HS-27A (cell line): ENCODE results near the gene XPNPEP2.

Source experiments
- DNase-seq: peaks from one replicate; pipeline ENCODE4 v3.0.0-alpha.2; 2012; ENCODE audit warnings: low read depth, missing footprints

XPNPEP2 gene

DNA sequence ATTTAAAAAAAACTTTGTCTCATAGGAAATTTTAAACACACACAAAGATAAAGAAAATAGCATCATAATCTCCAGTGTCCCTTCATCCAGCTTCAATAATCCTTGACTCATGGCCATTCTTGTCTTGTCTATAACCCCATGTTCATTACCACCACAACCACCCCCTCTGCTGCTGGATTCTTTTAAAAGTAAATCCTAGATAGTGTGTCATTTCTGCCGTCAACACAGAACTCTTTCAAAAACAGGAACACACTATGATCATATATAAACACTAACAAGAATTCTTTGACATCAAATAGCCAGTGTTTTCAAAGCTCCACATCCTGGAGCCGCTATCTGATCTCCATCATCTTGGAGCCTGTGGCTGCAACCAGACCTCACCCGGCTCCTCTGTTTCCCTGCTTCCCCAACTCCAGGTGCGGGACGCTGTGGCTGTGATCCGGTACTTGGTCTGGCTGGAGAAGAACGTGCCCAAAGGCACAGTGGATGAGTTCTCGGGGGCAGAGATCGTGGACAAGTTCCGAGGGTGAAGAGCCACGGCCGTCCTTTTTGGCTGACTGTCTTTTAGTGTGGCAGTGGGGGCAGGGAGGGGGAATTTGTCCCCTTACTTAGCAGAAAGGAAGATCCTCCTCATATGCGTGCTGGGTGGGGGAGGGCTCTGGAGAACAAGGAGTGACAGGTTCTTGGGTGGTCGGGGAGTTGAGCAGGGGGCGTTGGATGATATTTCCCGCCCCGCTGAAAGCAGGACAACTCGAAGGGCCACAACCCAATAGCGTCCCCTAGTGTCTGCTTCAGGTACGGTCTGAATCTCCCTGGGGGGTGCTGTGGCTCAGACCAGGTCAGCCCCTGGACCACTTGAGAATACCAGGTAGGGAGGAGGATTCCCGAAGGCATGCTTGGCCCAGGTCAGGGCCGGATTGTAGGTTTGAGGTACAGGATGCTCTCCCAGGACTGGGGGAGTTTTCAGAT is 15.6 kb downstream of the XPNPEP2 start:
- DNase-seq, result no peak

DNA sequence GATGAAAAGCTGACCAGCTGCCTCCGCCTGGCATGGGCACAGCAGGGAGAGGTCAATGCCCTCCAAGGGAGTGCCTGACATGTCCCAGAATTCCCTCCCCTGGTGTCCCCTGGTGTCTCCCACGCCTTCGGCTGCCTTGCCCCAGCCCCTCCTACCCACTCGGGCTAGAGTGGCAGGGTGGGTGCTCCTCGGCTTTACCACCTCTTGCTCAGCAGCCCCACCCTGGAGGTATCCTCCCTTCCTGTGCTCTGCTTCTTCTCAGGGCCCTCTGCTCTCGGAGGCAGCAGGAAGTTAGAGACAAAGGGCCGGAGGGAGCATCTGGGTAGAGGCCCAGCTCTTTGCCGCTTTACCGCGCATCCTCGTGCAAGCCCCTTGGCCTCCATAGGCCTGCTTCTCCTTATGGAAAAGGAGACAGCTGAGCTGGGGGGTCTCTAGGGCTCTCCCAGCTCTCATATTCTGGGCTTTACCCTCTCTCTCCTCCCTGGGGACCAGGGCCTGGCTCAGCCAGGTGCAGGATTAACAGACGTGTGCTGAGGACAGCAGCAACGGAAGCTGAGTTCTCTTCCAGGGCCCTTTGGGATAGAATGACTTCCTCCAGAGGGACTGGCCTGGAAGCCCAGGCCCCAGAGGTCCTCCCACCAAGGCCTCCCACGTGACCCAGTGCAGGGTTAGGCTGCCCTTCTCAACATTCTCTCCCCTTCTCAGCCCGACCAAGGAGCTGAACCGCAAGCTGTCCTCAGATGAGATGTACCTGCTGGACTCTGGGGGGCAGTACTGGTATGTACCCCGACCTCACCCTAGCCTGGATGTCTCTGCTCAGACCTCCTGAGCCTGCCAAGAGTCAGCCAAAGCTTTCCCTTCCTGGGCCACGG is 17.2 kb downstream of the XPNPEP2 start:
- DNase-seq, result no peak

DNA sequence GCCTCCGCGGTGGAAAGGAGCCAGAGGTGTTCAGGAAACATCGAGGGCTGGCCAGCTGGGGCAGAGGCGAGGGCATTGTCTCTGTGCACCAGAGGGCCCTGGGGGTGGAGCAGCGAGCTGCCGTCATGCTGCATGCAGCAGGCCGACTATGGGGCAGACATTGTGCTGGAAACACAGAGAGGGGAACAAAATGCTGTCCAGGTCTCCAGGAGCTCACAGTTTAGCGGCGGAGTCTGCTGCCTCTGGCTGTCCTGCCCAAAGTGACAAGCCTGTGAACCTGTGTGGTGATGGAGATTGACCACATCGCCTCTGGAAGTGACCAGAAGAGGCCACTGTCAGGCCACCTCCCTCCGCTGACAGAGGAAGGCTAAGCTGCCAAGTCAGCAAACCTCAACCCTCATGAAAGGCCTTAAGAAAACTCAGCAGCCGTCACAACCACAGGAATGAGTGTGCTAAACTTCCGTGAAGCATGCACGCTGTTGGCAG is 20.8 kb downstream of the XPNPEP2 start:
- no peak for DNase-seq

DNA sequence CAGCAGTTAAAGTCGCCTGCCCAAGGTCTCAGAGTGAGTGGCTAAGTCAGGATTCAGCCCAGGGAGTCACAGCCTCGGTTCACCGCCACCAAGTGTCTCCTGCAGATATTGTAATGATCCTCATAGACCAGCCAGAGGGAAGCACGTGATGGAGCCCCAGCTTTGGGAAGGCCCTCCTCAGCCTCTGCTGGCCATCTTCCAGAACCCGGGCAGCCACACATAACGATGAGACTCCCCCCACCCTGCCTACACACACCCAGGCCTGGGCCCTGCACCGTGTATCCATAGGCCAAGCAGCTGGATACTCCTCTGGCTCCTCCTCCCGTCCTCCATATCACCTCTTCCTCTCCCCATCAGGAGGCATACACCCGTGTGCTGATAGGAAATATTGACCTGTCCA is 21.4 kb downstream of the XPNPEP2 start:
- no peak for DNase-seq

DNA sequence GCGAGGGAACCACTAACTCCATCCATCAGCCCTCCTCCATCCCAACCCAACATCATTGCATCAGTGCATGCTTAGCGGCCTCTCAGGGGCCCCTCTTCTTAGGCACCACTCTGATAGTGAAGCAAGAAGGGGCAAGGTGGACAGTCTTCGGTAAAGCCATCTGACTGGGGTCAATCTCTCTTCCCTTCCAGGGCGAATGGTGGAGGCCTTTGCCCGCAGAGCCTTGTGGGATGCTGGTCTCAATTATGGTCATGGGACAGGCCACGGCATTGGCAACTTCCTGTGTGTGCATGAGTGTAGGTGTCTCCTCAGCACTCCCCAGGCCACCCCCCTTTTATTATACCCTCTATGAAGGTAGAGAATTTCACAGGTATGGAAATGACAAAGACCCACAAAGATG is 22.2 kb downstream of the XPNPEP2 start:
- DNase-seq, result no peak

DNA sequence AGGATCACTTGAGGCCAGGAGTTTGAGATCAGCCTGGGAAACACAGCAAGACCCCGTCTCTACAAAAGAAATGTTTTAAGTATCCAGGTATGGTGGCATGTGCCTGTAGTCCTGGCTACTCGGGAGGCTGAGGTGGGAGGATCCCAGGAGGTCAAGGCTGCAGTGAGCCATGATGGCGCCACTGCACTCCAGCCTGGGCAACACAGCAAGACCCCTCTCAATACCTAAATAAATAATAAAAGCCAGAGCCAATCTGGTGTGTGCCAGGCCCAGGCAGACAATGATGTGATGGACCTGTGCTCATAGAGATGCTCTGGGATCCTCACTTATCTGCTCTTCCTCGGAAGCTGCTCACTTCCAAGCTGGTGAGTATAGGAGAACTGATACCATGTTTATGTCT is 22.8 kb downstream of the XPNPEP2 start:
- DNase-seq, result no peak

DNA sequence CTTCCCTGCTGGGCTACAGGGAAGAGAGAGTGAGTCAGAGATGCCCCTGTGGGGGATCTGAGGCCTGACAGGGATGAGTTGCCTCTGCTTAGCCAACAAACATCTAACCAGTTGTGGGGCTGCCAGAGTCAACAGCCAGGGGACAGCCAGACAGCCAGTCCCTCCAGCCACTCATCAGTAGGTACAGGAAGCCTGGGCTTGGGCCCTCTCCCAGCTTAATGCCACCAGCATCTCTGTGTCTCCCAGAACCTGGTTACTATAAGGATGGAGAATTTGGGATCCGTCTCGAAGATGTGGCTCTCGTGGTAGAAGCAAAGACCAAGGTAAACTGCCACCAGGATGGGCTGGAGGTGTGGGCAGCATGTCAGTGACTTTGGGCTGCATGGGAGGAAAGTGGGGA is 23.7 kb downstream of the XPNPEP2 start:
- no peak for DNase-seq

DNA sequence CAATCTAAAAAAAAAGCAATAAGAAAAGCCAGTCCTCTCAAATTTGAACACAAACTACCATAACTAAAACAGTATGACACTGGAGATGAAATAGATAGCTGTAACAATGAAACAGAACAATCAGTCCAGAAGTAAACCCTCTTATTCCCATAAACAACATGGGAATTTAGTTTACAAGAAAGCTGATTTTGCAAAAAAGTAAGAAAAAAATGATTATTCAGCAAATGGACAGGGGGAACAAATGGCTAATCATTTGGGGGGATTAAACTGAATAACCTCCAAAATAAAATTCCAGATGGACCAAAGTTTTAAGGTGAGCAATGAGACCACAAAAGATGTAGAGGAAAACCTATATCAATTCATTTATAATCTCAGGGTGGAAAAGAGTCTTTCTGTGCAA is 24.9 kb downstream of the XPNPEP2 start:
- DNase-seq, result no peak

DNA sequence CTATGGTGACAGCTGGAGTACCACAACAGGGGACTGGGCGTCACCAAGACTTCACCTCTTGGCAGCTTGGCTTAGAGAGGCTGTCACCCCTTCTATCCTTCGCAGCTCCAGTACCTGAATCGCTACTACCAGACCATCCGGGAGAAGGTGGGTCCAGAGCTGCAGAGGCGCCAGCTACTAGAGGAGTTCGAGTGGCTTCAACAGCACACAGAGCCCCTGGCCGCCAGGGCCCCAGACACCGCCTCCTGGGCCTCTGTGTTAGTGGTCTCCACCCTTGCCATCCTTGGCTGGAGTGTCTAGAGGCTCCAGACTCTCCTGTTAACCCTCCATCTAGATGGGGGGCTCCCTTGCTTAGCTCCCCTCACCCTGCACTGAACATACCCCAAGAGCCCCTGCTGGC is 29.4 kb downstream of the XPNPEP2 start:
- DNase-seq, result no peak

DNA sequence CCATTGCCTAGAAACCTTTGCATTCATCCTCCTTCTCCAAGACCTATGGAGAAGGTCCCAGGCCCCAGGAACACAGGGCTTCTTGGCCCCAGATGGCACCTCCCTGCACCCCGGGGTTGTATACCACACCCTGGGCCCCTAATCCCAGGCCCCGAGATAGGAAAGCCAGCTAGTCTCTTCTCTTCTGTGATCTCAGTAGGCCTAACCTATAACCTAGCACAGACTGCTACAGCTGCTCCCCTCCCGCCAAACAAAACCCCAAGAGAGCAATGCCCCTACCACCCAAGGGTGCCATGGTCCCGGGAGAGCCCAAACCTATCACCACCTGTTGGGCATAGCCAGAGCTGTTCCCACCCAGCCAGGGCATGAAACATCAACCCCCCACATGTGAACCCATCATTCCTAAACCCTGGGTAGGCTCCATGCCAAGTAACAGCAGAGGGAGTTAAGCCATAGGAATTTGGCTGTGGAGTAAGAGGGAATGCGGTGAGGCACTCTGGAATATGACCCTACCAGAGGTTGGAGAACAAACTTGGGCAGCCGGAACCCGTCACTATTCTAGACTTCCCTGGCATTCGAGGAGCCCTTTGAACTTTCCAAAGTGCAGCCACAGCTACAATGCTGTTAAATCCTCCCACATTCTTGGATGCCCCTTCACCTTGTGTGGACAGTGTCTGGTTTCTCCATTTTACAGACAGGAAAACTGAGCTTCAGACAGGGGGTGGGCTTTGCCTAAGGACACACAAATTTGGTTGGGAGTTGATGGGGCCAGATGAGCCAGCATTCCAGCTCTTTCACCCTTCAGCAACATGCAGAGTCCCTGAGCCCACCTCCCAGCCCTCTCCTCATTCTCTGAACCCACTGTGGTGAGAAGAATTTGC is 30.0 kb downstream of the XPNPEP2 start:
- DNase-seq, result peak; percentile 17

DNA sequence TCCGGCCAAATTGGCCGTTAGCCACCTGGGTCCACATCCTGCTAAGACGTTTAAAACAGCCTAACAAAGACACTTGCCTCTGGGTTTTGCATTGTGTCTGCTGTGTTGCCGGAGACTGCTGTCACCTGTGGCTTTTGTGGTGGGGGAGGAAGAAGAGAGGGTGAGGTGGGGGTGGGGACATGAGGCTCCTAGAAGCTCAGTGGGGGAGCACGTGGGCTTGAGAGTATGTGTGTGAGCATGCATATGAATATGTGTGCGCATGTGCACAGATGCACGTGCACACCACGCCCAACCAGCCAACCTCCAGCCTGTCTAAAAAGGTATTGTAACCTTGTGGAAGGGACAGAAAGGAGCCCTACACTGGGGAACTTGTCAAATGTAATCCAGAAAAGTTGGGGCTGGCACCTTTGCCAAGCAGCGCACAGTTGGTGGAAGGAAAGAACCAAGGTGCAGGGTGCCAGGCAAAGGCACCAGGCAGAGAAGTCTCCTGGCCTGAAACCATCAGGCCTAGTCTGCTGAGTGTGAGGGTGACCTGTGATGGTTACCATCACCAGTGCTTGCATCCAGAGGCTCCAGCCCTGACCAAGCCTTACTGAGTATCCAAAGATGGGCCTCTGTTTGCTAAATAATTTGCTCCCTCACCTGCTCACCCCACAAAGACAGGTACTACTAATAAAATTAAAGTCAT is 30.8 kb downstream of the XPNPEP2 start:
- no peak for DNase-seq

DNA sequence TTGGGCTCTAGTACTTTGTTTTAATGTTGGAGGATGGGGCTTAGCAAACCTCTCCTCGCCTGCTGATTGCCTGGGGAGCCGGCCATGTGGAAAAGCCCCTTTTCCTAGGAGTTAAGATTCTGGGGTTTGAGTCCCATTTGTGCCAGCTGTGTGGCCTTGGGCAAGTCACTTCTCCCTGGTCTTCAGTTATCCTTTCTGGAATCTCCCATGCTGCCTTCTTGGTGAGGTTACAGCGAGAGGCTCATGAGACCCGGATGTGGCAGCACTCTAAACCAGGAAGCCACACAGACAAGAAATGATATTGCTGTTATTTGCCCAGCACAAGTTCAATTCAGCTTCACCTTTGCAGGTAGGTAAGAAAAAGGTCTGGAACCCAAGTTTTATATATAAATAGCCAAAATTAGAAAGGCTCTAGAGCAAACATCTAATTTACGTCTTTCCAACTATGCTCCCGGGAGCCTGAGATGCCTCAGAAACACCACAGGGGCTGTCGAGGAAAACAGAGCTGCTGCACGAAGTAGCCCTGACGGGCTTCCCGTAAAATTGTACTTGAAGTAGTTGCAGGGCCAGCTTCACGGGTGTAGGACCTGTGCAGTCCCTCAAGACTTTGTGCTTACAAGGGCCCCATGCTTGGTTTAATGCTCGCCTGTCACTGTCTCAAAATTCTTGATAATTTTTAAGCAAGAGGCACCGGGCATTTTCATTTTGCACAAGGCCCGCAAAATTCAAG is 32.7 kb downstream of the XPNPEP2 start:
- no peak for DNase-seq

DNA sequence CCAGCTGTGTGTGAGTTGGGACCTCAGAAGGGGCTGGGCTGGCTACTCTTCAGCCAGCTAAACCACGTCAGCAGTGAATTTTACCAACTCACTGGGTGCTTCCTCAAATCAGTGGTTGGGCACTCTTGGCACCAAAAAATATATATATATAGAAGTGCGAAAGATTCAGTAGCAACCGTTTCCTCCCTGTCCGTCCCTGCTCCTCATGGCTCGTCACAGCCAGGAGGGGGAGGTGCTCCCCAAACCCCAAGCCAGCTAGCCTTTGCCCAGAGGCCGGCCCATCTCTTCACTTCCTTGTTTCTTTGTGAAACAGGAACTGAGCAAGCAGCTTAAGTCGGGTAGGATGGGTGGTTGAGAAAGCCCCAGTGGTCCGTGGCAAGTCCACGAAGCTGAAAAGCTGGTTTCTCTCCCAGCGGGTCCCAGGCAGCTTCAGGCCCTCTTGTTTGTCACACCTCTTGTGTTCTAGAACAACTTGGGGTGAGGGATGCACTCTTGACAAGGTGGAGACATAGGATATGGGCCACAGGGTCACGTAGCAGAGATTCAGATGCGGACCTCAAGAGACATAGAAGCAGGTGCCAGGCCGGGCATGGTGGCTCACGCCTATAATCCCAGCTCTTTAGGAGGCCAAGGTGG is 34.1 kb downstream of the XPNPEP2 start:
- no peak for DNase-seq

DNA sequence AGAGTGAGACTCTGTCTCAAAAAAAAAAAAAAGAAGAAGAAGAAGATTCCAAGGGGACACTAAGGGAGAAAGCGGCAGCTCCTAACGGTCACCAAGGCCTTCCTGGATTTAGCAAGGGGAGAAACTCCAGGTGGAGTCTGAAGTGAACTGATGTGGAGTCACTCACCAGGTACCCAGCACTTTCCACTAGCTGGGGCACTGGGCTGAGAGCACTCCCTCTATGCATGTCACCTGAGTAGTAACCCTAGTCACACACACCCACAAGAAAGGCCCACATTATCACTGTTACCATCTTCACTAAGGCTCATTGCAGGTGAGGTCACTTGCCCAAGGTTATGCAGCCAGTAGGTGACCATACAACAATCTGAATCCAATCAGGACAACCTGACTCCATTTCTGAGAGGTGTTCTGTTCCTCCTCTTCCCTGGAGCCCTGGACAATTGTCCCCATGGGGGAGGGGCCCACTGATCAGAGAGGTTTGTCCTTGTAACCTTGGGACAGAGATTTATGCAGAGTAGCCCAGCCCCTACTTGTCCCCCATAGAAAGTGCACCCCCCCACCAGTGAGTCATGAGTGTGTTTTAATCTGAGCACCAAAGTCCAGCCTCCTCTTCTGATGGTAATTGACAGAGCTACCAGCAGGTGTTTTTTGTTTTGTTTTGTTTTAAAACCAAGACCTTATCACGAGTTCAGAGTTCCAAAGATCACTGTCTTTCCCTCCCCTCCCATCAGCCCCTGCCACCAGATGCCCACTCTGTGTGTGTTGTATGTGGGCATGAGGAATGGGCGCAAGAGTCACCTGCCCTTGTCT is 35.1 kb downstream of the XPNPEP2 start:
- no peak for DNase-seq

DNA sequence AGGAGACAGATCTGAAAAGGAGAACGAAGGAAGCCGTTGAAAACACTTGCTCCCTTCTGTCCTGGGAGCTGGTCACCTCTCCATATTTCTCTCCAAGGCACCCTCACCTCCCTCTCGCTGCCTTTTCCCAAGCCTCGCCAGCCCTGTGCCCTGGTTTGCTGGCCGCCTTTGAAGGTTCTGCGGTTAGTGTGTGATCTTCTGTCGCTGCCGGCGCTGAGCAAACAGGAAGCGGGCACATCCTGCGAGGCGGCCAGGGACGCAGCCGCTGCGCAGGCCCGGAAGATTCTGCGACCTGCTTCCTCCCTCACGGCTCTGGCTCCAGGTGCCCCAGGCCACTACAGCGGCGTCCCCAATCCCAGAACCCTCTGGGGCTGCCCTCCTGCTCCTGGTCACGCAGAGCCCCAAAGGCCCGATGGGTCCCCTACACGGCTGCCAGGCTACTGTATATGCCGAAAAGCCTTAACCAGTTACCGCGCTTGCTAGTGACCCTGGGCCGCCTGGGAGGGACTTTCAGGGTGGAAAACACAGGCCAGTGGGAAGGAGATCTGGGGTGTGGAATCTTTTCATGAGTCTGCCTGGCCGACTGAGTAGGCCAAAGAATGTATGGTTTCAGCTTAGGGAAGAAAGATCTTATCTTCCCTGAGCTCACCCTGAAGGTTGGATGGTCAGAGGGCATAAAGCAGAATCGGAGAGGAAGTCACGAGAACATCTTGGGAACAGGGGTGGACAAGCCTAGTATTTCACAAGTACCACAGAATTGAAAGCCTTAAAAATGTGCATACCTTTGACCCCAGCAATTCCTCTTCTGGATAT is 38.6 kb downstream of the XPNPEP2 start:
- DNase-seq, result no peak

DNA sequence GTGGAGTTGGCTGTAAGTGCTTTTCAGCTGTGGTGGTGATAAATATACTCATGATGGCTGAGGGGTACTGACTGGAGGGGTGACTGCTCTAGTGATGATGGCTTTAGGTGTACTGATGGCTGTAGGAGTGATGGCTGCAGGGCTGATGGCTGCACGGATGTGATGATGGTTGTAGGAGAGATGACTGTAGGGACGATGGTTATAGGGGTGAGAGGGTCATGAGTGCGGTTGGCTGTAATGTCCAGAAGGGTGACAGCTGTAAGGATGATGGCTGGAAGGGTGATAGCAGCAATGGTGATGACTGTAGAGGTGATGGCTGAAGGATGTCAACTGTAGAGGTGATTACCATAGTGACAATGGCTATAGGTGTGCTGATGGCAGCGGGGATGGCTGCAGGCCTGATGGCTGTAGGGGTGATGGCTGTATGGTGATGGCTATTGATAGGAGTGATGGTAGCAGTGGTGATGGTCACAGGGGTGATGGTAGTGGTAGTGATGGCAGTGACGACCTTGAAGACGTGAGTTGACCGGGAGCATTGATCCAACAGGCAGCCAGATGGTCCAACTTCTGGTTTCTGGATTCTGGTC is 40.4 kb downstream of the XPNPEP2 start:
- DNase-seq, result no peak

DNA sequence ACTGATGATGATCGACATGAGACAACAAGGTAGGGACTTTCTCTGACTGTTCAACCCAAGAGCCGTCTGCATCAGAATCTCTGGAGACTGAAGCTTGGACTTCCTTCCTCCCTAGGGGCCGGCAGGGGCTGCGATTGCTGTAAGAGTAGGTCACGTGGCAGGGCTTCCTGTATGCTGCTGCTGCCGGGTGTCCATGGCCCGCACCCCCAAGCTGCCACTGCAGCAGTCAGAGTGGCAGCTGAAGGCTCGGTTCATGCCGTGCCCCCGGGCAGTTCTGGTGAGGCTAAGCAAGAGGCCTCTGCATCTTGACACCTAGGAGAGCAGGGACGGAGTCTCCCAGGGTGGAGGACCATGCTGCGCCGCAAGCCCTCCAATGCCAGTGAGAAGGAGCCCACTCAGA is 41.0 kb downstream of the XPNPEP2 start, which contains the start of gene SASH3:
SASH3 (plus strand) TSS at position 203 of the 400 bp plus-strand sequence; CDS start at position 352, 149 bp downstream.
- DNase-seq, result no peak
